ENCODE data around the gene BCKDHA. TPM values are rescaled to one million over a fixed set of nuclear protein-coding genes. Genes with fewer than 3 reads are reported as not detected.
A peak's percentile ranks its signal among the peaks of the same experiment; 100 is the strongest.
"Not testable (repeated sequence)": the region's sequence is repeated elsewhere in the genome, so short reads cannot be mapped to it uniquely, and the experiment has no call there.

BCKDHA gene
- total RNA-seq, 1 experiment from 2014 or later, result 112 TPM

GRCh38 chr19:41443813-41444455 is 46.3 kb downstream of the BCKDHA start:
- DNase-seq (ENCODE audit: low read depth), result no peak

GRCh38 chr19:41445575-41445974 is 48.0 kb downstream of the BCKDHA start:
- no peak for DNase-seq (ENCODE audit: low read depth)

GRCh38 chr19:41447732-41448332 is 50.2 kb downstream of the BCKDHA start:
- DNase-seq (ENCODE audit: low read depth), result no peak

DNA sequence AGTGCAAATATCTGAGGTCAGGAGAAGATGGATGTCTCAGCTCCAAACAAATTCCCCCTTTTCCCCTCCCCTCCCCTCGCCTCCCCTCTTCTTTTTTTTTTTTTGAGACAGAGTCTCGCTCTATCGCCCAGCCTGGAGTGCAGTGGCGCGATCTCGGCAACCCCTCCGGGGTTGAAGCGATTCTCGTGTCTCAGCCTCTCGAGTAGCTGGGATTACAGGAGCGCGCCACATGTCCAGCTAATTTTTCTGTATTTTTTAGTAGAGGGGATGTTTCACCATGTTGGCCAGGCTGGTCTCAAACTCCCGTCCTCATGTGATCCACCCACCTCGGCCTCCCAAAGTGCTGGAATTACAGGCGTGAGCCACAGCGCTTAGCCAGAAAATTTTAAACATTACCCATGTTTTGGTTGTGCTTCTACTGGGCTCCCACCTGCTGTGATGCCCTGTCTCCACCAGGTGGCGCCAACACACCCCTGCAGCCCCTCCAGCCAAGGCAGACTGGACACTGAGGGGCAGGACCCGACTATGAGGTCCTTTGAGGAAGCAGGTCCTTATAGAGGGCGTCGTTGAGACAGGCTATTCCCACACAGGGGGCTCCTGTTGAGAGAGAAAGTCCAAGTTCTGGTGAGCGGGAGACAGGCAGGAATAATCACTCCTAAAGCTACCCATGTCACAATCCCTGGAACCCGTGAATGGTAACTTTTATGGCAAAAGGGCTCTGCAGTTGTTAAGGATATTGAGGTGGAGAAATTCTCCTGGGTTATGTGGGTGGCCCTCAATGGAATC is 51.7 kb downstream of the BCKDHA start:
- DNase-seq (ENCODE audit: low read depth), result peak; percentile 67

- no peak for DNase-seq (ENCODE audit: low read depth)
These were observed 52.2 kb downstream of the BCKDHA start for GRCh38 chr19:41449865-41450178.

DNA sequence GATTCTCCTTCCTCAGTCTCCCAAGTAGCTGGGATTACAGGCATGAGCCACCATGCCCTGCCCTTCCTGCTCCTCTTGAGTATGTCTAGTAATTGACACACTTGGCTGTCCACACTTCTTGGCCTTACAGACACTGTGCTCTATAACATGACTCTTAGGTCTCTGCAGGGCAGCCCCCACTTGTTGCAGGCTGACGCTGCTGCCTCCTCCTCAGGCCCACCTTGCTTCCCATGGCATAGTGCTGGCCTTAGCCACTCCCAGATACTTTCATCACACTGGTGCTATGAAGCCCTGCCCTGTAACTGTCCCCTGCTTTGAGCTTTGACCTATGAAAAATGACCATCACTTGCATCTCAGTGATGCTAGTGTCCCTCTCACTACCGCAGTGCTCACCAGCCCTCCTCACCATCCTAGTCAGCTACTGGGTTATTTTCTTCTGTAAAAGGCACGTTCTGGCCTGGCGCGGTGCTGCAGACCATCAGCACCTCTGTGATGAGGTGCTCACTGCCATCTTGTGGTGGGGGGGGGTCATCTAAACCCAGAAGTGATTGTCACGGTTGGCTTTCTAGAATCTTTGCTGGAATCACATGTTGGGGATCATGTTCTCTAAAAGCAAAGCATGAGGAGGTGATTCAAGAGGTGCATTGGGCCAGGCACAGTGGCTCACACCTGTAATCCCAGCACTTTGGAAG is 55.1 kb downstream of the BCKDHA start:
- DNase-seq (ENCODE audit: low read depth), result no peak

- no peak for DNase-seq (ENCODE audit: low read depth)
These were observed 58.3 kb downstream of the BCKDHA start for GRCh38 chr19:41455936-41456335.

GRCh38 chr19:41456342-41456918 is 58.8 kb downstream of the BCKDHA start:
- DNase-seq (ENCODE audit: low read depth), result peak; percentile 25

GRCh38 chr19:41457241-41457640 is 59.6 kb downstream of the BCKDHA start:
- no peak for DNase-seq (ENCODE audit: low read depth)

- no peak for DNase-seq (ENCODE audit: low read depth)
These were observed 64.9 kb downstream of the BCKDHA start for GRCh38 chr19:41462497-41462896.

- not testable (repeated sequence) for DNase-seq (ENCODE audit: low read depth)
These were observed 65.9 kb downstream of the BCKDHA start for GRCh38 chr19:41463257-41464256.

Other genes starting within 250 kb of the BCKDHA start
- 4.4 and 10.3 TPM in 2 replicates for gene CYP2S1, start 204.6 kb upstream of the BCKDHA start, total RNA-seq (2014; rRNA removed; shearing (Covaris generic))
- gene AXL, start 178.6 kb upstream of the BCKDHA start, total RNA-seq (2014; rRNA removed; shearing (Covaris generic)), result 140 and 156 TPM in 2 replicates
- 101 and 105 TPM in 2 replicates for gene HNRNPUL1, start 133.4 kb upstream of the BCKDHA start, total RNA-seq (2014; rRNA removed; shearing (Covaris generic))
- gene CCDC97, start 87.6 kb upstream of the BCKDHA start, total RNA-seq (2014; rRNA removed; shearing (Covaris generic)), result 8.2 and 9.3 TPM in 2 replicates
- 15.2 and 18.1 TPM in 2 replicates for gene TGFB1, start 43.9 kb upstream of the BCKDHA start, total RNA-seq (2014; rRNA removed; shearing (Covaris generic))
- gene B9D2, start 33.7 kb upstream of the BCKDHA start, total RNA-seq (2014; rRNA removed; shearing (Covaris generic)), result 10.9 and 12.9 TPM in 2 replicates
- 2.4 and 4.8 TPM in 2 replicates for gene TMEM91, start 21.3 kb upstream of the BCKDHA start, total RNA-seq (2014; rRNA removed; shearing (Covaris generic))
- gene EXOSC5, start 459 bp upstream of the BCKDHA start, total RNA-seq (2014; rRNA removed; shearing (Covaris generic)), result 36.8 and 59.3 TPM in 2 replicates
- gene B3GNT8, start 29.6 kb downstream of the BCKDHA start, total RNA-seq (2014; rRNA removed; shearing (Covaris generic)), result not detected in 2 replicates
- 66.4 and 66.9 TPM in 2 replicates for gene DMAC2, start 42.1 kb downstream of the BCKDHA start, total RNA-seq (2014; rRNA removed; shearing (Covaris generic))
- not detected in 2 replicates for gene ERICH4, start 45.3 kb downstream of the BCKDHA start, total RNA-seq (2014; rRNA removed; shearing (Covaris generic))
- gene CEACAM21, start 178.3 kb downstream of the BCKDHA start, total RNA-seq (2014; rRNA removed; shearing (Covaris generic)), result not detected in 2 replicates
- gene CEACAM4, start 229.3 kb downstream of the BCKDHA start, total RNA-seq (2014; rRNA removed; shearing (Covaris generic)), result not detected in 2 replicates